COLO829 (cell line): ENCODE measurements around the gene MSRB1.
"Not testable (repeated sequence)": the region's sequence is repeated elsewhere in the genome, so short reads cannot be mapped to it uniquely, and the experiment has no call there.

ENCODE experiments used
- DNase-seq: peaks from one replicate; pipeline ENCODE4 v3.0.0; 2012; ENCODE audit warnings: low spot score

Gene MSRB1

GRCh38 chr16:1978476-1979120 is 35.6 kb upstream of the MSRB1 start:
- DNase-seq = no peak

DNA sequence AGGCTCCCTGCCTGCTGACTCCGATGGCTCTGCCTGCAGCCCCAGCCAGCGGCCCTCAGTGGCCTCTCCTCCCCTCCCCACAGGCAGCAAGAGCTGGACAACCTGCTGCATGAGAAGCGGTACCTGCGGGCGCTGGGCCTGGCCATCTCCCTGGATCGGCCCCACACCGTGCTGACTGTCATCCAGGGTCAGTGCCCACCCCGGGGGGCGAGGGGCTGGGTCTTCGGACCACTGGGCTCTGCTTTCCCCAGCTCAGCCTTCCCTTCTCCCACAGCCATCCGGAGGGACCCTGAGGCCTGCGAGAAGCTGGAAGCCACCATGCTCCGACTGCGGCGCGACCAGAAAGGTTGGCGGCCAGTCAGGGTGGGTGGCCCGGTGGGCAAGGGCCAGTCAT is 34.9 kb upstream of the MSRB1 start:
- DNase-seq = no peak

GRCh38 chr16:1976951-1977874 is 34.2 kb upstream of the MSRB1 start:
- no peak for DNase-seq

DNA sequence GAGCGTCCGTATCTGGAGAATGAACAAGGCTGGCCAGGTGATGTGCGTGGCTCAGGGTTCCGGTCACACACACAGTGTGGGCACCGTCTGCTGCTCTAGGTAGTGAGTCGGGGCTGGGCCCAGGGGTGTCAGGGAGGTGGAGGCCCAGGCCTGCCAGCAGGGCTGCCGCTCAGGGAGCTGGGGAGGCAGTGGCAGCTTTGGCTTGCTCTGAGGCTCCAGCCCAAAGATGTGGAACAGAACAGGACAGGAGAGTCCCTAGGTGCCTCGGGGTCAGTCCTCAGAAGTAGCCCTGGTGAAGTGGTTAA is 33.2 kb upstream of the MSRB1 start:
- no peak for DNase-seq

- DNase-seq = no peak
Measured at GRCh38 chr16:1975432-1976215, 32.6 kb upstream of the MSRB1 start.

- DNase-seq = no peak
Measured at GRCh38 chr16:1974157-1975070, 31.4 kb upstream of the MSRB1 start.

GRCh38 chr16:1973461-1974156 is 30.6 kb upstream of the MSRB1 start:
- no peak for DNase-seq

- no peak for DNase-seq
Measured at GRCh38 chr16:1972490-1972877, 29.5 kb upstream of the MSRB1 start.

GRCh38 chr16:1971796-1972489 is 28.9 kb upstream of the MSRB1 start, which contains the start of gene TBL3:
Gene TBL3, plus strand, starts transcription at chr16:1972053. Its CDS starts 112 bp downstream, at chr16:1972165.
- peak; percentile 90 for DNase-seq

DNA sequence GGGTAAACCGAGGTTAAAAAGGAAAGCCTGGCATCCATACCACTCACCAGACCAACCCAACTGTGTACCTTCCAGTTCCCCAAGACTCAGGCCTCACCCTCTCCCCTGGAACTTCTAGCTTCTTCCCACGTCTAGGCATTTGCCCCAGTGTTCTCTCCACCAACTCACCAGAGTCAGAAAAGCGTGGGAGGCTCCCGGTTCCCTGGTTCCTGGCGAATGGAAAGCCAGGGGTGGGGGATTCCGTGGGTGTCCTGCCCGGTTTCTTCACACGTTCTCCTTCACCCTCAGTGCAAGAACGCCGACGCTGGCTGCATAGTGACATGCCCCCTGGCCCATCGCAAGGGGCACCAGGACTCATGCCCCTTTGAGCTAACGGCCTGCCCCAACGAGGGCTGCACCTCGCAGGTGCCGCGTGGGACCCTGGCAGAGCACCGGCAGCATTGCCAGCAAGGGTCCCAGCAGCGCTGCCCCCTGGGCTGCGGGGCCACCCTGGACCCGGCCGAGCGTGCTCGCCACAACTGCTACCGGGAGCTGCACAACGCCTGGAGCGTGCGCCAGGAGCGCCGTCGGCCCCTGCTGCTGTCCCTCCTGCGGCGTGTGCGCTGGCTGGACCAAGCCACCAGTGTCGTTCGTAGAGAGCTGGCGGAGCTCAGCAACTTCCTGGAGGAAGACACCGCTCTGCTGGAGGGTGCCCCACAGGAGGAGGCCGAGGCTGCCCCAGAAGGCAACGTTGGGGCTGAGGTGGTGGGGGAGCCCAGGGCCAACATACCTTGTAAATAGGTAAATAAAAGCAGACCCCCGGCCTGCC is 25.4 kb upstream of the MSRB1 start:
- no peak for DNase-seq

DNA sequence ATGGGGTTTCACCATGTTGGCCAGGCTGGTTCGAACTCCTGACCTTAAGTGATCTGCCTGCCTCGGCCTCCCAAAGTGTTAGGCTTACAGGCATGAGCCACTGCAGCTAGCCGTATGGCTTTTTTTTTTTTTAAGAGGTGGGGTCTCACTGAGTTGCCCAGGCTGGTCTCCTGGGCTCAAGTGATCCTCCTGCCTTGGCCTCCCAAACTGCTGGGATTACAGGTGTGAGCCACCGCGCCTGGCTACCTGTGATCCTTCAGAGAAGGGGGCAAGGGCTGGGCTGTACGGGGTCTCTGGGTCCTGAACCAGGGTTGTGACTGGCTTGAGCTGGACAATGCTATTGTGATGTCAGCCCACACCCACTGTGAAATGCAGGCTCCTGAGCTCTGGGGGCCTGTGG is 23.5 kb upstream of the MSRB1 start, which contains the start of gene RNF151:
RNF151 (plus strand) TSS at position 397 of the 400 bp plus-strand sequence. CDS start 26 bp downstream, outside the sequence.
- DNase-seq = no peak

- no peak for DNase-seq
Measured at GRCh38 chr16:1965396-1966001, 22.5 kb upstream of the MSRB1 start.

GRCh38 chr16:1964506-1965395 is 21.8 kb upstream of the MSRB1 start, which contains the start of gene RPS2:
Gene RPS2, minus strand, starts transcription at chr16:1964826. Its CDS starts 201 bp downstream, at chr16:1964625.
- peak; percentile 100 for DNase-seq

DNA sequence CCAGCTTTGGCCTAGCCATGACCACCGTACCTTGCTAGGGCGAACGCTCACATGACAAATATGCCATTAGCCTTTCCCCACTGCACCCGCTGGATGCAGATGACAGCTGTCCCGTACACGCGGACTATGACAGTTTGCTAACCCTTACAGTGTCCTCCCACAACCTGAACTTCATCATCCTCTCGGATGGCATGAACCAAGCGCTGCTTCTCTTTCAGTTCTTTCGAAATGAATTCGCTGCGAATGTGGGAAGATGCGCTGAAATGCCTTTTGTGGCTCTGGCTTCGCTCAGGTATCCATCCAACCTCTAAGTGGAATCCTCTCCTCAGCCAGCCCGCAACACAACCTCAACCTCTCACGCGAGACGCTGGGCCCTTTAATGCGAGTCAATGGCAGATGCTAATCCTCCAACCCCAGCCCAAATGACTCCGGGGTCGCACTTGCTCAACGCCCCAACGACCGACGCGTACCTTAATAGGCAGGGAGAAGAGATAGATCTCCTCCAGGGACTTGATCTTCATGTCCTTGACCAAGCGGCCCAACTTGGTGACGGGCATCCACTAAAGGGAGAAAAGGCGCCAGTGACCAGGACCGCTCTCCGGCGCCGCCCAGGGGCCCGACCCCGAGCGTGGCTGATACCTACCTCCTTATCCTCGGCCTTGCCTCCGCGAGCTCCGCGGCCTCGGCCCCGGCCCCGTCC is 21.0 kb upstream of the MSRB1 start:
- DNase-seq = no peak

DNA sequence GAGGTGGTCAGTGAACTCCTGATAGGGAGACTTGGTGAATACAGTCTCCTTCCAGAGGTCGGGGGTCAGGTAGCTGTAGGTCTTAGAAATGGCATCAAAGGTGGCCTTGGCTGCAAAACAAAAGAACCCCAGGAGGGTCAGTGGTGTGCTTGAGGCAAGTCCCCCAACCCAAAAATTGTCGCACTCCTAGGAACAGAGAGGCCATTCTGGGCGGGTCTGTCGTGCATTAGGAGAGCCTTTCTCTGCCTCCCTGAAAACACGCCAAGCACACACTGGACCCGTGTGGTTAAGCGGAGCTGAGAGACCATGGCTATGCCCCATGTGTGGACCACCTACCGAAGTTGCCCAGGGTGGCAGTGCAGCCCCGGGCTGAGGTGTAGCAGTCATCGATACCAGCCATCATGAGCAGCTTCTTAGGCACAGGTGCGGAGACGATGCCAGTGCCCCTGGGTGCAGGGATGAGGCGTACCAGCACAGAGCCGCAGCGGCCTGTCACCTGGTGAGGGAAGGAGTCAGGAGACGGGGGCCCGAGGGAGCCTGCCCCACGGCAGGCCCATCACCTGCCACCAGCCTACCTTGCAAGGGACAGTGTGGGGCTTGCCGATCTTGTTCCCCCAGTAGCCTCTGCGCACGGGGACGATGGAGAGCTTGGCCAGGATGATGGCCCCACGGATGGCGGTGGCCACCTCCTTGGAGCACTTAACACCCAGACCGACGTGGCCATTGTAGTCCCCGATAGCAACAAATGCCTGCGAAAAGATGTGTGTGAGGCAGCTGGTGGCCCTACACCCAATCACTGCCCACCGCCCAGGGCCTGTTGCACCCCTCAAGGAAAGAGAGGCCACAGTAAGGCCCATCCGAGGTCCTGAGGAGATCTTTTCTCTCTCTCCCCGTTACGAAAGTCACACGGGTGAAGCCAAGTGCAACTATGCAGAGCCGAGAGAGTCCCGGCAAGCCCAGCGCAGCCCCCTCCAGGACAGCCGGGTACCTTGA is 19.5 kb upstream of the MSRB1 start:
- DNase-seq = not testable (repeated sequence)

DNA sequence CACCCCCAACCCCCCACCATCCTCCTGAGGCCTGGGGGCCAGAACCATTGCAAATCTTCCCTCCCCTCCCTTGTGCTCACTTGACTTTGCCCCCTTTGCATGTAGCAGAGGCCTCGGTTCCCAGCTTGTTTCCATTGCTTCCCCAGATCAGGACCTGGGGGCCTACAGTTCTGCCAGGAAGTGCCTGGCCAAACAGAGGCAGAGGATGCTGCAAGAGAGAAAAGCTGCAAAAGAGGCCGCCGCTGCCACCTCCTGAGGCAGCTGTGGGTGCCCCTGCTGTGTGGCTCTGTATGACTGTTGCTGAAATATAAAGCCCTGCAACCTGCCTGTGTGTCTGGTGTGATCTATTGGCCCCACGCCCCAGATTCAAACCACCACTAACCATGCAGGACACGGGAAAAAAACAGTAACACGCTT is 18.7 kb upstream of the MSRB1 start:
- DNase-seq = no peak
